Thyroid gland (tissue), 4 donors: ENCODE results near the gene EXOSC1. TPM values are rescaled to one million over a fixed set of nuclear protein-coding genes. Genes with fewer than 3 reads are reported as not detected.

Source experiments
- DNase-seq, 2 donors: peaks; one replicate each; pipeline ENCODE4 v3.0.0-alpha.2; 2019
- H3K27ac ChIP-seq, 3 donors: fragments of 200-600 bp; sonication (generic); 1 replicate in 2 of 3; 2 replicates in 1 of 3; pipeline ENCODE4 v1.5.1; 2016 to 2019; ENCODE audit warnings: mild to moderate bottlenecking in 1 of 3, moderate library complexity in 1 of 3
- H3K27me3 ChIP-seq: fragments of 200-600 bp; sonication (generic); one replicate; pipeline ENCODE4 v1.5.1; 2019
- H3K36me3 ChIP-seq, 2 donors: fragments of 200-600 bp; sonication (generic); one replicate each; pipeline ENCODE4 v1.5.1; 2016 to 2019
- H3K4me1 ChIP-seq, 2 donors: fragments of 200-600 bp; sonication (generic); one replicate each; pipeline ENCODE4 v1.5.1; 2017 to 2019
- H3K4me3 ChIP-seq, 3 donors: fragments of 200-600 bp; sonication (generic); replicated peaks in 1 of 3; 1 replicate in 2 of 3; 2 replicates in 1 of 3; pipeline ENCODE4 v1.5.1; 2016; ENCODE audit warnings: mild to moderate bottlenecking in 1 of 3
- H3K9me3 ChIP-seq: fragments of 200-600 bp; sonication (generic); one replicate; pipeline ENCODE4 v1.5.1; 2017
- CTCF ChIP-seq, 6 experiments: fragments of 200-600 bp in 3 of 6; fragments of 450-650 bp in 3 of 6; sonication (generic) in 3 of 6; IDR thresholded peaks; one replicate each; pipeline ENCODE4 v1.5.1; 2016 to 2019; ENCODE audit warnings: antibody characterized with exemption in 6 of 6, mild to moderate bottlenecking in 2 of 6, inconsistent platforms in 1 of 6, moderate library complexity in 1 of 6
- POLR2A ChIP-seq, 2 donors: fragments of 450-650 bp; IDR thresholded peaks; one replicate each; pipeline ENCODE4 v1.6.1; 2017; ENCODE audit warnings: antibody characterized with exemption in 2 of 2, mild to moderate bottlenecking in 2 of 2, moderate library complexity in 1 of 2
- WGBS, 2 donors: methylation state at CpG; one replicate each; pipeline ENCODE4 v1.1.5; 2017; 5-methylcytosine and 5-hydroxymethylcytosine counted together
- intact Hi-C: fragments of 100-400 bp; cut with DNase I; formaldehyde crosslinking; loops from one replicate; pipeline ENCODE4 v1.15.1; 2023
- total RNA-seq, 4 donors: library from RNA; depleted of rRNA; stranded (reverse); fragments of >200 nt; gene quantifications; one replicate each; pipeline ENCODE4 v1.2.3, GENCODE V29; 2016

The EXOSC1 gene
- 10 to 100 TPM; 23.6 to 51.1 (median 29.2) TPM for total RNA-seq

DNA sequence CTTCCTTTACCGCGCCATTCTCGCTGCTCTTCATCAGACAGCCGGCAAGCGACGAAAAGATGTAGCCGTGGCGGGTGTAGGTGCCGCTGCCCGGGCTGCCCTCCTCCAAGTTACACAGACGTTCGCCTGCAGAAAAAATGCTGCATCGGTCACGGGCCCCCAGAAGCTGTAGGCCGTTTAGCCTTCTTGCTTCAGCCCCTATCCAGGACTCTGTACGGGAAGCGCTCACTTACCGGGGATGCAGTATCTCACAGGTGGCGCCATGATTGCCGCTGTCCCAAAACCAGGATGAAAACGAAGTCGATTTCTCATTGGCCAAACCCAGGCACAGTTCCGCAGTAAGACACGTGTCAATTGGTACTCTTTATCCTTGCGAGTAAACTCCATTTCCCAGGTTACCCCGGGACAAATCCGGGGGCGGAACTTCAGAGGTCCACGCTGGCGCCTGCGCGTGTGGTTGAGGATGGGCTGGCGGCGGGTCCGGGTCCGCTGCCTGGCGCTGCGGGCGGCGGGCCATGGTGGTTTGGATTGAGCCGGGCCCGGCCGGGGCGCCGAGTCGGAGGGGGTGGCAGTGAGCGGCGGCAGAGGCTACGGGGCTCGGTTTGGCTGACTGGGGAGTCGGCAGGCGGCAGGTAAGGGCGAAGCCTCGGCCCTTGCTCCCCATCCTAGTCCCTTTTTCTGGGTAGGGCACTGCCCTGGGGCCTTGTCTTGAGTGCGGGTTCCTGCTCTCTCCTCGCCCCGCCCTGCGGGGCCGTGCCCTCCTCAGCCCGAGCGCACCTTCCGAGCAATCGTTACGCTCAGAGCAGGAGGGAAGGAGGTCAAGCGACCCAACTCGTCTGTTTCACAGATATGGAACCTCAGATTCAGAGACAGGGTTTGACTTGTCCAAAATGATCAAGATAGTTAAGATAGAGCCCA, at the start of gene EXOSC1, which contains the start of gene ZDHHC16:
EXOSC1 (minus strand) TSS at position 285 of the 918 bp plus-strand sequence; CDS start at position 264, 21 bp downstream.
ZDHHC16 (plus strand) TSS at position 454 of the 918 bp plus-strand sequence. CDS start 5,501 bp downstream, outside the sequence.
- TF ChIP-seq POLR2A (IDR thresholded peaks at IDR 0.05) (peak in 1 of 2 donors; percentile 76), CTCF (IDR thresholded peaks at IDR 0.05) (peak in 1 of 6 experiments; percentile 20)
- no peaks in the 10 kb centered on the region for H3K27me3 ChIP-seq
- H3K27ac ChIP-seq: peak within 1 kb of the TSS in 2 of 3 donors; percentile 41 to 49
- peak within 1 kb of the TSS; percentile 61 to 97 (median 81) for H3K4me3 ChIP-seq
- 0 to 1% methylated on average over 34 to 37 of the region's 66 CpGs for WGBS, 2 donors
- peaks cover 6 to 26% of the 10 kb centered on the region in 2 donors for H3K4me1 ChIP-seq
- peak; percentile 92 to 95 for DNase-seq
- no peaks in the 10 kb centered on the region for H3K9me3 ChIP-seq
- H3K36me3 ChIP-seq: peaks cover under 1 to 6% of the 10 kb centered on the region in 2 donors
- intact Hi-C loops: no loop called here

DNA sequence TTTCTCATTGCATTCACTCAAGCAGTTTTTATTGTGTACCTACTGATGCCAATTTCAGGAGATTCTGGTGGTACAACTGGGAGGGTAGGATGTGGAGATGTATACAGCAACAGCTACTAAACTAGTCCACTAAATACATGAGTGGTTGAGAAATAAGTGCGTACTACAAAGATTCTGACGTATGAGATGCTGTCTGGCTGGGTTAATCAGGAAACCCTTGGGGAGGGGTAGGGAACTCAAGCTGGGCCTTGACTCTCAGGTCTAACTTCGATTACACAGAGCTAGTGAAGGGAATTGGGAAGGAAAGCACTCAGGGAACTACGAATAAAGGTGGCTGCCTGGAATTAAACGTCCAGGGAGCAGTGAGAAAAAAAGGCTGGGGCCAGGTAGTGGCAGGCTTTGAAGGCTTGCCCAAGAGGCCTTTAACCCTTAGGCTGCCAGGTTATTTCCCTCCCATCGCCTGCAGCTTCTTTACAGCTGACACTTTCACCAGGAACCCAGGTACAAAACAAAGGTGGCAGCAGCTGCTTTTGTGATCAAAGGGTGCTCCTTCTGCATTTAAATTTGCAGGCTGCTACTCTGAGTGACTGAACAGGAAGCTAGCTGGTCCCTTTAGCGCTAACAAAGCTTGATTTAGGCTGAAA, 49.2 kb upstream of the EXOSC1 start:
- peaks cover 38 to 44% of the 10 kb centered on the region in 2 donors for H3K4me1 ChIP-seq

GRCh38 chr10:97494151-97494550, 48.3 kb upstream of the EXOSC1 start:
- intact Hi-C loops: no loop called here
- no peak overlapping the region for H3K4me3 ChIP-seq
- no peak for TF ChIP-seq CTCF (IDR thresholded peaks at IDR 0.05)
- no peak for TF ChIP-seq POLR2A (IDR thresholded peaks at IDR 0.05)
- no peaks in the 10 kb centered on the region for H3K27me3 ChIP-seq
- no peaks in the 10 kb centered on the region for H3K36me3 ChIP-seq
- DNase-seq: peak in 1 of 2 donors; percentile 15
- H3K4me1 ChIP-seq: peaks cover 35 to 46% of the 10 kb centered on the region in 2 donors
- H3K27ac ChIP-seq: peak overlapping the region in 2 of 3 donors; percentile 1 to 11
- WGBS, 2 donors: 16 to 22% methylated on average over 2 of the region's 2 CpGs
- H3K9me3 ChIP-seq: no peaks in the 10 kb centered on the region

More for the DNA sequence above, 49.2 kb upstream of the EXOSC1 start:
- 35 to 40% methylated on average over 7 of the region's 7 CpGs for WGBS, 2 donors
- intact Hi-C loops: no loop called here
- Histone ChIP-seq H3K36me3 (no peaks in the 10 kb centered on the region), H3K27ac (peak overlapping the region; percentile 5 to 48 (median 8)), H3K27me3 (no peaks in the 10 kb centered on the region), H3K4me3 (no peak overlapping the region), H3K9me3 (no peaks in the 10 kb centered on the region)
- no peak for TF ChIP-seq POLR2A (IDR thresholded peaks at IDR 0.05)
- TF ChIP-seq CTCF (IDR thresholded peaks at IDR 0.05): no peak
- no peak for DNase-seq

DNA sequence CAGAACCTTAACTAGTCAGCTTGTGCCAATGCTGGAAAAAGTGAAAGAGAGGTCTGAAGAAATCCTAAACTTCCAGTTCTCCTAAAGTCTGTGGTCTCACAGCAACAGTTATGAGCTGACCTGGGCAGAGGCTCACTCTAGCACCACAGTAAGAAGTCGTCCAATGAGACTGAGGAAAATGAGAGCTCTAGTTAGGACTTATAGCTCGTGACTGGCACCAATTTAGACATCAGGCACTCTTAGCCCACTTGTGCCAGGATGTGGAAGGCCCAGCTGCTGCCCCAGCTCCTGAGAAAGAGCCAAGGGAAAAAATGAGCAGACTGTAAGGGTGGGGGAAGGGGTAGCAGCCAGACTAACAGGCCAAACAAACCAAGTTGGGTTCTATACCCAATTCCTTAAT, 44.8 kb upstream of the EXOSC1 start:
- Histone ChIP-seq H3K27ac (peak overlapping the region; percentile 13 to 68 (median 28)), H3K4me3 (no peak overlapping the region), H3K9me3 (no peaks in the 10 kb centered on the region), H3K4me1 (peaks cover 29 to 37% of the 10 kb centered on the region in 2 donors), H3K27me3 (no peaks in the 10 kb centered on the region), H3K36me3 (no peaks in the 10 kb centered on the region)
- DNase-seq: peak; percentile 55 to 58
- TF ChIP-seq CTCF (IDR thresholded peaks at IDR 0.05) (no peak), POLR2A (IDR thresholded peaks at IDR 0.05) (no peak)
- WGBS, 2 donors: 20 to 30% methylated on average over 2 of the region's 2 CpGs
- intact Hi-C loops: no loop called here
